Activated CD8-positive, alpha-beta memory T cell treated with anti-CD3 and anti-CD28 coated beads for 4 hours (primary cell): ENCODE measurements around the gene CPZ.
"Not testable (repeated sequence)": the region's sequence is repeated elsewhere in the genome, so short reads cannot be mapped to it uniquely, and the experiment has no call there.

Experiments used
- DNase-seq, 2 donors: peaks; one replicate each; pipeline ENCODE4 v3.0.0-alpha.2; 2020; ENCODE audit warnings: low read depth in 2 of 2

Gene CPZ

DNA sequence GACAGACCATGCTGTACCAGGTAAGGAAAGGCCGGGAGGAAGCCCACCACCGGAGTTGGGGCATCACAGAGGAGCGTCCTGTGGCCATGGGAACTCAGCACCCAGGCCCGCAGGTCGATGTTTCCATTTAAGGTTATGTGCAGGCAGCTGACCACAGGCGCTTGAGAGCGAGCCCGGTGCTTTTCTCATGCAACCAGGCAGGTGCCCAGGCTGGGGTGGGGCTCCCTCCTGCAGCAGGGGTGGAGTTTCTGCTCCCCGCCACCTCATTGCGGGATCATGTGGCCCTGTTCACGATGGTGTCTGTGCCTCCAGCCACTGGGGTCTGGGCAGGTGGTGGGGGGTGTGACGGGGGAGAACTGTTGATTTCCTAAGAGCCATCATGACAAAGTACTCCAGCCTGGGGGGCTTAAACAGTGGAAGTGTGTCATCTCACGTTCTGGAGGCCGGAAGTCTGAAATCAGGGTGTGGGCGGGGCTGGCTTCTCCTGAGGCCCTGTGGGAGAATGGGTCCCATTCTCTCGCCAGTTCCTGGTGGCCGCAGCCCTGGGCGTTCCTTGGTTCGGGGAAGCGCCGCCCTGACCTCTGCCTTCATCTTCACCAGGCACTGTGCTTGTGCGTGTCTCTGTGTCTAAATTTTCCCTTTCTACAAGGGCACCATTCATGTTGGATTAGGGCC is 60.9 kb downstream of the CPZ start:
- no peak for DNase-seq

DNA sequence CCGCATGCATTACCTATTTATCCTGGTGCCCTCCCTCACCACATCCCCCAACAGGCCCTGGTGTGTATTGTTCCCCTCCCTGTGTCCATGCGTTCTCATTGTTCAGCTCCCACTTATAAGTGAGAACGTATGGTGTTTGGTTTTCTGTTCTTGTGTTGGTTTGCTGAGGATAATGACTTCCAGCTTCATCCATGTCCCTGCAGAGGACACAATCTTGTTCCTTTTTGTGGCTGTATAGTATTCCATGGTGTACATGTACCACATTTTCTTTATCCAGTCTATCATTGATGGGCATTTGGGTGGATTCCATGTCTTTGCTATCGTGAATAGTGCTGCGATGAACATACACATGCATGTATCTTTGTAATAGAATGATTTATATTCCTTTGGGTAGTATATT is 61.6 kb downstream of the CPZ start:
- not testable (repeated sequence) for DNase-seq

DNA sequence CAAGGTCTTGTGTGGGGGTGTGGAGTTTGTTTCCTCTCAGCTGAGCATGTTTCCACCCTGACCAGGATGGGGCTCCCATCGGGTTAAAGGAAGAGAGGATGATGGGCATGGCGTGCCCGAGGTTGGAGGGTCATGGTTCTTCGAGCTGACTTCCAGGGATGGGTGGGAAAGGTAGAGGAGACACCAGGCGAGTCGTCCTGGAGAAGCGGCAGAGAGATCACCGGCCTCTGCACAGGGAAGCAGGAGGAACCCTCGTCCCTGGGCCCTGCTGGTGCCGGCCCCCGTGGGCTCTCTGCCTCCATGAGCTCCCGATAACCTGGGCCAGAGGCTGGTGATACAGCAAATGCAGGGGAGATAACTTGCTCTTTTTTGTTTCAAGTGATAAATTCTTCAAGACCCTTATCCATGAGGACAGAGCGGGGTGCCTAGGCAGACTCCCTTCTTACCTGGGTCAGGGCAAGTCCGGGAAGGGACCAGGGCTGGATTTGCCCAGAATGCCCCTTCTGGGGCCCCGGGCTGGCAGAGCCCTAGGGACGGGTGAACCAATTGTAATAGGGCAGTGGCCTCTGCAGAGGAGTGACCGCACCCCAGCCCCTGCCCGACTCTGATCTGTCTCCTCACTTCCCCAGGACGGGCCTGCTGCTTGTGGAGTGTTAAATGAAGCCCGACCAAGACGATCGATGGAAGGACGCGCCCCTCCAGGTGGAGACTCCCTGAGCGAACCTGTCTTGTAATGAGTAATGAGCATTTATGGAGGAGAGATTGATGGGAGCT is 63.0 kb downstream of the CPZ start:
- no peak for DNase-seq

DNA sequence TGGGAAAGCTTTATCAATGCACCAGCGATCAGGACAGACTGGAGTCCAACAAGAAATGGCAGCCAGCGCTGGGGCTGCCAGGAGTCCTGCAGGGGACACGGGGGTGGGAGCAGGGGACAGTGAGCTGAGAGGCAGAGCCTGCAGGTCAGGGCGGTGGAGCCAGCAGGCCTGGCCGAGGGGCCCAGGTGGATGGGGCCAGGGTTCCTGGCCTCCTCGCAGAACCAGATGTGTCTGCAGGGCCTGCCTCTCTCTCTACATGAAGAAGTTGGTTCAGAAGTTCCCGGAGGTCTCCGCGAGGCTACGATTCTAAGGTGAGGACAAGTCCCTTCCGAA is 63.6 kb downstream of the CPZ start:
- DNase-seq: no peak

DNA sequence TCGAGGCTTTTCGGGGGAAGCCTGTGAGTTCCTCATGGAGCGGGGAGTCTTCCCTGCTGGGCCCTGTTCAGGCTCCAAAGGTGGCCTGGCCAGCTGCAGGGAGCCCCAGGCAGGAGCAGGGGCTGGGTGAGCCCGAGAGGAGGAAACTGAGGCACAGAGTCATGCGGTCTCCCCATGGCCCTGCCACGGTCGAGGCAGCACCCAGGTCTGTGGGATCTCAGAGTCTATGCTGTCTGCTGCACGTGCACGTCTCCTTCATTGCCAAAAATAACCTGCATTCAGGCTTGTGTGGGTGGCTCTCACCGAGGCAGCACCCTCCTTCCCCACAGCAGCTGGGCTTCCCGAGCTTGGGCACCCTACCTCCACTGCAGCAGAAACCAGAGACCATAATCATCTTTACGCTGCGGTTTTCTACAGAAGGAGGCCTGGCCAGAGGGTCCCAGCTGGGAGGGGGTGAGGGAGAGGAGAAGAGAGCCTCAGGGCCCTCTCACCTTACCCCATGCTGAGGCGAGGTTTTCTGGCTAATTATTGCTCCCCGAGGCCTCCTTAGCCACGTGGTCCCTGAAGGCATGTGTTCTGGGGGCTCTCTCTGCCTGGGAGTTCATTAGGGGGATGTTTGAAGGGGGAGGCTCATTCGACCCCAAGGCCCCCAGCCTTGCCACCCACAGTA is 64.3 kb downstream of the CPZ start:
- no peak for DNase-seq

DNA sequence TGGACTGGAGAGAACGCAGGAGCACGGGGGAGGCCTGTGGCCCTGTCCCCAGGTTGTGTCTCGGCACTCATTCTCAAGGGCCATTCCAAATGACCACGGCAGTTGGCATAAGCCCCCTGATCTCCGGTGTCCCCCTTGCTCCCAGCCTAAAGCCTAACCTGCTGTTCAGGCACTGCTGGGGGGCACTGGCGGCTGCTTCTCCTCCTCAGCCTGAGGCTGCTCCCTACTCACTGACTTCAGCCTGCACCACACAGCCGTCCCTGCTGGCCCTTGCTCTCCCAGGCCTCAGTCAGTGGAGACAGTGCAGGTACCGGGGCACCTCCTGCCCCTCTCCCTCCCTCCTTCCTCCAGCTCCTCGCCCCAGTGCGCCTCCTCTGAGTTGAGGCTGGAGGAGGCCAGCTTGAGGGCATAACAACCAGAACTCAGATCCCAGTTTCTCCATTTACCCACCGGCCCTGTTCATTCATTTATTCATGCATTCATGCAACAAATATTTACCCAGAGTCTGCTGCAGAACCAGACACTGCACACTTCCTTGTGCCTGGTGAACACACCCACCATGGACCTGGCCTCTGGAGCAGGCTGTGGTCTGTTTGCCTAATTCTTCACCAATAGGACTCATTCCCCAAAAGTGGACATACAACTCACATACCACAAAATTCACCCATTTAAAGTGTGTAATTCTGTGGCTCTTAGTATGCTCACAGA is 65.0 kb downstream of the CPZ start:
- DNase-seq: no peak

DNA sequence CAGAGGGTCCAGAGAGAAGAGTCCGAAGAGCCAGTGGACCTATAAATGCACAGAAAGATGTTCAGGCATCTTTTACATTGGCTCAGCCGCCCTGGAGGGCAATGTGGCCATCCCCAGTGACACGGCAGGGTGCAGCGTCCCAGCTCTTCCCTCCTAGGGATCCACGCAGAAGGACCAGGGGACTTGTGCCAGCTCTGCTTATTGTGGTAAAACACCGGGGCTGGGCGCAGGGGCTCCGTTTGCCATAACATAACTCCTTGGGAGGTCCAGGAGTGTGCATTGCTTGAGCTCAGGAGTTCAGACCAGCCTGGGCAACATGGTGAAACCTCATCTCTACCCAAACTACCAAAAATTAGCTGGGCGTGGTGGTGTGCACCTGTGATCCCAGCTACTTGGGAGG is 70.2 kb downstream of the CPZ start:
- DNase-seq: no peak

DNA sequence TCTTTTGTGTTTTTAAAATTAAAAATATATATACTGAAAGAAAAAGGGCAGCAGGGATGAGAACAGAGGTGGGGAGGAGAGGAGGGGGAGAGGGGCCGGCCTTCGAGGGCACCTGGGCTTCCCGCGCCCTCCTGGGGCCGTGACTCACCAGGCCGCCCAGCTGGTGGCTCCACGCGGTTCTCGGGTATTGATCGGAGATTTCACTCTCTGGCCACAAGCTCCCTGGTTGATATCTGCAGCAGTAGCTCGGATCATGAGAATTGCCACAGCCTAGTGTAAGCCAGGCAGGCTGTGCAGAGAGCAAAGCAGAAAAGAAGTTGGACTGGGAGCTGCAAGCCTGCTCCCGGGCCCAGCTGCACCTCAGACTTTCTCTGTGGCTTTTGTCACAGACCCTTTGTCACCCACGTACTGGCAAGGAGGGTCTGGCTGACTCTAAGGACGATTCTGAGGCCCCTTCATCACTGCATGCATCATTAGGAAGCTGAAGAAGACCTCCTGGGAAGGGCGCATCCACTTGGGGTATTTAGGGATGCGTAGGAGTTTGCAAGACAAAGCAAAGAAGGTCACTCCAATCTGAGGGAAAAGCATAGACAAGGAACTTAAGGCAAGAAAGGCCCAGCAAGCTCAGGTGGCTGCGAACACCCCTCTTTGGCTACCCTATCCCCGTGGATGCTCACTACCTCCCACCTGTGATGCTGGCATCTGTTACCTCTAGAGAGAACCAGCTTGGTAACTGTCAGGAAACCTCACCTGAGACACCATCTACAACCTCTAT is 71.7 kb downstream of the CPZ start:
- no peak for DNase-seq

DNA sequence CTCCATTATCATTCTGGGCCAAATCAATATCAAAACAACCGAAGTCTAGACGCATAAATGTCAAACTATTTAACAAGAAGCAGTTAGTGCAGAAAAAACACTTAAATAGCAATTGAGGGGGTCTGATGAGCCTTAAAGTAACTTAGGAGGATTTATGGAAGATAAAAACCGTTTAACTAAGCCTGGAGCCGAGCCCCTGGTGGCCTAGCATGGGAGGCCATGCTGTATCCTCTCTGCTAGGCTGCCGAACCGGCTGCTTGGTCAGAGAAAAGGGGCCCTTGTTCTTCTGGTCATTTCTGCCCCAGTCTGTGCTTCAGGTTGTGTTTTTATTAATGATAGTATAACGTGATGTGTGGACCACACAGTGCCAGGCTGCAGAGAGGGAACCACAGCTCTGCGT is 72.4 kb downstream of the CPZ start:
- no peak for DNase-seq

DNA sequence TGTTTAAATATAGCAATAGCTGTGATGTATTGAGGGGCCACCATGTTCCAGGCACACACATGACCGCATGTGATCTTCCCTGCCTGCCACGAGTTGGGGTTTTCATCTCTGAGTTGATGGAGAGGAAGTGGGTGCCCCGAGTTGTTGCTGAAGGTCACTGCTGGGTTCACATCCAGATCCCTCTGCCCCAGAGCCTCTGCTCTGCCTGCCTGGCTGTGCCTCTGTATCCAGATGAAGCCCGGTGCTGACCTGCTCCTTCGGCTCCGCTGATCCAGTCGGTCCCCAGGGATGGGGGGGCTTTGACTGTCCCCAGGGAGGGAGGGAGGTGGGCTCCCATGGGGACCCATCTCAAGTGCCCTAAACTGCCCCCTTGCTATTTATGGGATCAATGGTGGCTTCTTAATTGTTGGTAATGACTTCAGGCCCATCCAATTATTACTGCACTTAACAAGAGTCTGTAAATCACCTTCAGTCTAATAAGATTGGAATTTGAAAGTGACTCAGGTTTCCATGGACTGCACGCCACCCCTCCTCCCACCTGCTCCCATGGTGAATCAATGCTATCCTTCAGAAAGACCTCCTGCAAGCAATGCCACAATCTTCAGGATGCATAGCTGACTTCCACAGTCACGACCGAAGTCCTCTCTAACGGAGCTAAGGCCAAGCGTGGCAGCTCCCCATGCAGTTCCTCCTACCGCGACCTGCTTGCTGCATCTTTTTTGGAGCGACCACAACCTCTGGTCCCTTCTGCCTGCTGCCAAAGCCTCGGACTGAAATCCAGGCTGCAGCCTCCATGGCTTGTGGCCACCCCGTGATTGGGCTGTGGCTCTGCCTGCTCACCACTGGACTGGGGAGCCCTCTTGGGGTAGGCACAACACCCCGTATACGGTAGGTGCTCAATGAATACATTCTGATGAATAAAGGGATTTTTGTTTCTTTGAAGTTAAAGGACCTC is 73.1 kb downstream of the CPZ start:
- DNase-seq: no peak

DNA sequence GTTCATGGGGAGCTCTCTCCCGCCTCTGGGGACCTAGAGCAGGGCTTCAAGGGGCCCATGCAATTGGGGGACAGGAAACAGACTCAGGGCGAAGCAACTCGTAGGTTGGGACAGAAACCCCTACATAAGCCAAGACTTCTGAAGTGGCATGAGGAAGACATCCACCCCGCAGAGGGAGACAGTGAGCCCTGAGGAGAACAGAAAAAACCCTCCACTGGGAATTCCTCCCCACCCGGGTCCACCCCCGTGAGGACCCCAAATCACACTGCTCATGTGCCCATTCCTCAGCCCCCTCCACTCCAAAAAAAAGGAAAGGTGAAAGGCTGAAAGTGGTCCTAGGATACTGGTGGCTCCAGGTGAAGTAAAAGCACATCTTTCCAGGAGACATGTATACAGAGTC is 74.0 kb downstream of the CPZ start:
- DNase-seq: no peak
